Measurements from ENCODE around the gene DLEU7.

DNA sequence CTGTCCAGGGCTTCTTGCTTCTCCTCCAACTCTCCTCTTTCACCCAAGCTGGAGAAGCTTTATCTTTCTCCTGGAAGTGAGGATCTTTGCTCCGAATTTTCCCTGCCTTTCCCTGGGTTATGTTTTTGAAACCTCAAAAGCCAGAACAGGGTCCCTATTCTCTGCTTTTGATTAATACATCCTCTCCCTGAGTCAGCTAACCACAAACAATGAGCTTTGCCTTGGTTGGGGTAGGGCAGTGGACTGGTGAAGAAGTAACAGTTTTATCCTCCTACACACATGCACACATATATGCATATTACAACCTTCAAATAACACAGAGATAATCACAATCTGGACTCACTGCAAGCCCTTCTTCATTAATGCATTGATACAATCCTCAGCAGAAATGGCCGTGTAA is 44.6 kb downstream of the DLEU7 start:
- TF ChIP-seq, protein P1, sequence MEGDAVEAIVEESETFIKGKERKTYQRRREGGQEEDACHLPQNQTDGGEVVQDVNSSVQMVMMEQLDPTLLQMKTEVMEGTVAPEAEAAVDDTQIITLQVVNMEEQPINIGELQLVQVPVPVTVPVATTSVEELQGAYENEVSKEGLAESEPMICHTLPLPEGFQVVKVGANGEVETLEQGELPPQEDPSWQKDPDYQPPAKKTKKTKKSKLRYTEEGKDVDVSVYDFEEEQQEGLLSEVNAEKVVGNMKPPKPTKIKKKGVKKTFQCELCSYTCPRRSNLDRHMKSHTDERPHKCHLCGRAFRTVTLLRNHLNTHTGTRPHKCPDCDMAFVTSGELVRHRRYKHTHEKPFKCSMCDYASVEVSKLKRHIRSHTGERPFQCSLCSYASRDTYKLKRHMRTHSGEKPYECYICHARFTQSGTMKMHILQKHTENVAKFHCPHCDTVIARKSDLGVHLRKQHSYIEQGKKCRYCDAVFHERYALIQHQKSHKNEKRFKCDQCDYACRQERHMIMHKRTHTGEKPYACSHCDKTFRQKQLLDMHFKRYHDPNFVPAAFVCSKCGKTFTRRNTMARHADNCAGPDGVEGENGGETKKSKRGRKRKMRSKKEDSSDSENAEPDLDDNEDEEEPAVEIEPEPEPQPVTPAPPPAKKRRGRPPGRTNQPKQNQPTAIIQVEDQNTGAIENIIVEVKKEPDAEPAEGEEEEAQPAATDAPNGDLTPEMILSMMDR (IDR thresholded peaks at IDR 0.05 in 4 of 5, conservative IDR thresholded peaks at IDR 0.05 in 1 of 5), result no peak
- no peak for TF ChIP-seq POLR2A (IDR thresholded peaks at IDR 0.05)
